Hepatocyte (in vitro differentiated cells): Measurements from ENCODE around the gene TRANK1. TPM values are rescaled to one million over a fixed set of nuclear protein-coding genes. Genes with fewer than 3 reads are reported as not detected.

Experiments
- DNase-seq: peaks from one replicate; pipeline ENCODE4 v3.0.0-alpha.2; 2016; ENCODE audit warnings: low spot score
- H2AFZ ChIP-seq: fragments of 200-600 bp; sonication (generic); 2 replicates; pipeline ENCODE4 v1.6.0; 2016; ENCODE audit warnings: antibody characterized with exemption, mild to moderate bottlenecking
- H3K27ac ChIP-seq: fragments of 200-600 bp; sonication (generic); 2 replicates; pipeline ENCODE4 v1.5.1; 2016; ENCODE audit warnings: mild to moderate bottlenecking
- H3K27me3 ChIP-seq: fragments of 200-600 bp; sonication (generic); 2 replicates; pipeline ENCODE4 v1.6.1; 2016
- H3K36me3 ChIP-seq: fragments of 200-600 bp; sonication (generic); replicated peaks from 2 replicates; pipeline ENCODE4 v1.5.1; 2016; ENCODE audit warnings: low read depth; ENCODE audit not compliant: insufficient read depth
- H3K4me1 ChIP-seq: fragments of 200-600 bp; sonication (generic); 2 replicates; pipeline ENCODE4 v1.5.1; 2016; ENCODE audit warnings: mild to moderate bottlenecking, moderate library complexity; ENCODE audit not compliant: insufficient read depth
- H3K4me2 ChIP-seq: fragments of 200-600 bp; sonication (generic); 2 replicates; pipeline ENCODE4 v1.6.0; 2016
- H3K4me3 ChIP-seq: fragments of 200-600 bp; sonication (generic); 2 replicates; pipeline ENCODE4 v1.5.1; 2016; ENCODE audit warnings: mild to moderate bottlenecking
- H3K79me2 ChIP-seq: fragments of 200-600 bp; sonication (generic); 2 replicates; pipeline ENCODE4 v1.6.0; 2017; ENCODE audit warnings: mild to moderate bottlenecking
- H3K9me2 ChIP-seq: fragments of 200-600 bp; sonication (generic); replicated peaks from 2 replicates; pipeline ENCODE4 v1.6.0; 2017; ENCODE audit warnings: mild to moderate bottlenecking; ENCODE audit not compliant: insufficient read depth
- H3K9me3 ChIP-seq: fragments of 200-600 bp; sonication (generic); 2 replicates; pipeline ENCODE4 v1.5.1; 2016; ENCODE audit warnings: low read depth, mild to moderate bottlenecking
- H4K20me1 ChIP-seq: fragments of 200-600 bp; sonication (generic); 2 replicates; pipeline ENCODE4 v1.6.0; 2016; ENCODE audit warnings: mild to moderate bottlenecking; ENCODE audit not compliant: insufficient read depth, poor library complexity, severe bottlenecking
- EZH2 ChIP-seq: fragments of 200-600 bp; sonication (generic); IDR thresholded peaks from 2 replicates; pipeline ENCODE4 v1.6.1; 2016; ENCODE audit warnings: antibody characterized with exemption, mild to moderate bottlenecking, borderline replicate concordance
- EZH2phosphoT487 ChIP-seq: fragments of 200-600 bp; sonication (generic); IDR thresholded peaks from one replicate; pipeline ENCODE4 v1.6.1; 2018; ENCODE audit warnings: antibody characterized with exemption, mild to moderate bottlenecking, low read depth, moderate library complexity; ENCODE audit not compliant: unreplicated experiment, severe bottlenecking
- WGBS: methylation state at CpG from one replicate; pipeline ENCODE4 v1.1.6; 2016; ENCODE audit warnings: low lambda C conversion rate; ENCODE audit errors: missing lambda C conversion rate; 5-methylcytosine and 5-hydroxymethylcytosine counted together
- polyA plus RNA-seq: library from polyadenylated mRNA; unstranded; fragments of >200 nt; fragmentation: Nextera tagmentation; extraction: Ambion mirVana; gene quantifications from 2 replicates; pipeline ENCODE4 v1.2.1, GENCODE V29; 2016
- total RNA-seq: library from RNA; depleted of rRNA; stranded (reverse); fragments of >200 nt; gene quantifications from 2 replicates; pipeline ENCODE4 v1.2.3, GENCODE V29; 2014
- TF ChIP-seq, protein P1 (sequence below): fragments of 200-600 bp; sonication (generic); IDR thresholded peaks from 2 replicates; pipeline ENCODE4 v1.5.1; 2016; ENCODE audit warnings: antibody characterized with exemption, mild to moderate bottlenecking; ENCODE audit not compliant: poor library complexity

TRANK1 gene
- total and polyA plus RNA-seq, 2 experiments from 2014 or later = 8.5 to 19.9 TPM

DNA sequence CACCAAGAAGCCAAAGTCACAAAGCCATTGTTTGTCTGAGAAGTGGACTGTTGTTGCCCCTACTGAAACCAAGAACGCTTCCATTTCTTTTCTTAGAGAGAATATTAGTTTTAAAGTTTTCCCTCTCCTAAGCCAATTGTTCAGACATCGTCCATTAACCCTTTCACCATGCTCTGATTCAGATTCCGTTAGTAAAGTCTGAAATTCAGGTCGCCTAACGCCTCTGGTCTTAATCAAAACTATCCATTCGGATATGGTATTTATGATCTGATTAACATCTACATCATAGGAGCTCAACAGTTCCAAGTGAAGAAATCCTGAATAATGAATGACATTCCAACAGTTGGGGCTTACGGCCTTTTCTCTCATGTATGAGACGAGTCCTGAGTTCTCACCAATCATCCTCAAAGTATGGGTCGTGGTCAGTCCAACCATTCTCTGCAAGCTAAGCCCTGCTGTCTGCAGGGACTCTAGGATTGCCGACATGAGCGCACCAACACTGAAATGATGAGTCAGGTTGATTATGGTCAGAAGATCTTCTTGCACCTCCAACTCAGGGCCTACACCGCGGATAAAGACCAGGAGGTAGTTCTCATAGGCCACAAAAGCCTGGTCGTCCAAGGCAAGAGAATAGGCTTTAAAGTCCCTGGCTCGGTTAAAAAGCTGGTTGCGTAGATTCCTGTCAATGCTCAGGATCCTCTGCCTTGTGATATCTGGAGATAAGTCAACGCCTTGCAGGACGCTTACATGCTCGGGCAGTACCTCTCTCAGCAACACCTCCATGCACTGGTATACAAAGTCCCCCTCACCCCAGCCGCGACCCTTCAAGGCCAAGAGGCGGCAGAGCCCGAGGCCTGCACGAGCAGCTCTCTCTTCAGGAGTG is 47.3 kb upstream of the TRANK1 start:
- H3K36me3 ChIP-seq = no peaks in the 10 kb centered on the region
- H3K4me1 ChIP-seq = peaks cover 27% of the 10 kb centered on the region
- H3K27ac ChIP-seq = peak overlapping the region; percentile 94
- H4K20me1 ChIP-seq = peaks cover 39% of the 10 kb centered on the region
- no peaks in the 10 kb centered on the region for H3K9me3 ChIP-seq
- no peaks in the 10 kb centered on the region for H3K9me2 ChIP-seq
- TF ChIP-seq EZH2 (no peak), EZH2phosphoT487 (no peak)
- TF ChIP-seq, protein P1, sequence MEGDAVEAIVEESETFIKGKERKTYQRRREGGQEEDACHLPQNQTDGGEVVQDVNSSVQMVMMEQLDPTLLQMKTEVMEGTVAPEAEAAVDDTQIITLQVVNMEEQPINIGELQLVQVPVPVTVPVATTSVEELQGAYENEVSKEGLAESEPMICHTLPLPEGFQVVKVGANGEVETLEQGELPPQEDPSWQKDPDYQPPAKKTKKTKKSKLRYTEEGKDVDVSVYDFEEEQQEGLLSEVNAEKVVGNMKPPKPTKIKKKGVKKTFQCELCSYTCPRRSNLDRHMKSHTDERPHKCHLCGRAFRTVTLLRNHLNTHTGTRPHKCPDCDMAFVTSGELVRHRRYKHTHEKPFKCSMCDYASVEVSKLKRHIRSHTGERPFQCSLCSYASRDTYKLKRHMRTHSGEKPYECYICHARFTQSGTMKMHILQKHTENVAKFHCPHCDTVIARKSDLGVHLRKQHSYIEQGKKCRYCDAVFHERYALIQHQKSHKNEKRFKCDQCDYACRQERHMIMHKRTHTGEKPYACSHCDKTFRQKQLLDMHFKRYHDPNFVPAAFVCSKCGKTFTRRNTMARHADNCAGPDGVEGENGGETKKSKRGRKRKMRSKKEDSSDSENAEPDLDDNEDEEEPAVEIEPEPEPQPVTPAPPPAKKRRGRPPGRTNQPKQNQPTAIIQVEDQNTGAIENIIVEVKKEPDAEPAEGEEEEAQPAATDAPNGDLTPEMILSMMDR = no peak
- WGBS = 11% methylated on average over 24 of the region's 24 CpGs
- H3K4me3 ChIP-seq = peak overlapping the region; percentile 14
- peak; percentile 47 for DNase-seq
- H3K79me2 ChIP-seq = peaks cover 67% of the 10 kb centered on the region
- H3K27me3 ChIP-seq = no peaks in the 10 kb centered on the region
- H3K4me2 ChIP-seq = peak overlapping the region; percentile 87
- peak overlapping the region; percentile 12 for H2AFZ ChIP-seq

DNA sequence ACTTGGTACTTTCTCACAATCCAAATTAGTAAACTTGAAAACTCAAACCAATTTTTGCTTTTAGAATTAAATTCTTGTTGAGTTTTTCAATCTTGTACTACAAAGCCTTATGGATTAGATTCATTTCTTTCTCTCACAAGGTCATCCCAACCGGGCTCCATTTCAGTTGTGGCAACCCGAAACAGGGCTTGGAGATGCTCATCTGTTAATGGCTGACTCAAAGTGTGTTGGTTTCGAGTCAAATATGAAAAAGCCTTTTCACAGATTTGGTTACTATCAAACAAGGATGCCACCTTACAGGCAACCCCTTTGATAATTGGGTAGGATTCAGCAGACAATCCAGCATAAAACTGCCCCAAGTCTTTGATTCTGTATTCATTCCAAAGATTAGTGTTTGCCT is 46.3 kb upstream of the TRANK1 start:
- H4K20me1 ChIP-seq = peaks cover 39% of the 10 kb centered on the region
- H3K27ac ChIP-seq = peak overlapping the region; percentile 94
- H3K9me3 ChIP-seq = no peaks in the 10 kb centered on the region
- peaks cover 27% of the 10 kb centered on the region for H3K4me1 ChIP-seq
- peak overlapping the region; percentile 87 for H3K4me2 ChIP-seq
- H3K4me3 ChIP-seq = peak overlapping the region; percentile 14
- H3K36me3 ChIP-seq = no peaks in the 10 kb centered on the region
- no peak overlapping the region for H2AFZ ChIP-seq
- 85% methylated on average over 3 of the region's 3 CpGs for WGBS
- DNase-seq = no peak
- H3K79me2 ChIP-seq = peaks cover 61% of the 10 kb centered on the region
- H3K9me2 ChIP-seq = no peaks in the 10 kb centered on the region
- TF ChIP-seq EZH2phosphoT487 (no peak), EZH2 (no peak)
- TF ChIP-seq, protein P1 = no peak
- H3K27me3 ChIP-seq = no peaks in the 10 kb centered on the region

DNA sequence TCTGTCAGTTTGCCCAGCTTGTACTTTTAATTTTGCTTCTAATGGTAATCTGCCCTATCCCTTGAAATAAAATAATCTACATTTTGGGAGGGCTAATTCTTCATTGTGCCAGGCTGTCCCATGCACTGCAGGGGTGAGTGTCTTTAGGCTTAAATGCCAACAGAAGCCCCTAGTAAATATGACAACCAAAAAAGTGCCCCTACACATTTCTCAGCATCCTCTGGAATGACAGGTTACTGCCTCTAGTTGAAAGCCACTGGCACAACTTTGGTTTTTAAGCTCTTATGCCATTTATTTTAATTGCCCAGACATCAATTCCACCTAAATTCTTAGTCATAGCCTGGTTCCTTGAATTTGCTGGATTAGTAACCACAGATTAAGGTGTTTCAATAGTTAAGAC is 44.7 kb upstream of the TRANK1 start:
- Histone ChIP-seq H4K20me1 (peaks cover 39% of the 10 kb centered on the region), H3K4me3 (peak overlapping the region; percentile 14), H2AFZ (no peak overlapping the region), H3K4me1 (peaks cover 27% of the 10 kb centered on the region), H3K79me2 (peaks cover 48% of the 10 kb centered on the region), H3K27ac (no peak overlapping the region), H3K27me3 (no peaks in the 10 kb centered on the region), H3K36me3 (no peaks in the 10 kb centered on the region), H3K4me2 (peak overlapping the region; percentile 87), H3K9me2 (no peaks in the 10 kb centered on the region), H3K9me3 (no peaks in the 10 kb centered on the region)
- DNase-seq = no peak
- no peak for TF ChIP-seq EZH2phosphoT487
- TF ChIP-seq, protein P1 = no peak
- TF ChIP-seq EZH2 = no peak

DNA sequence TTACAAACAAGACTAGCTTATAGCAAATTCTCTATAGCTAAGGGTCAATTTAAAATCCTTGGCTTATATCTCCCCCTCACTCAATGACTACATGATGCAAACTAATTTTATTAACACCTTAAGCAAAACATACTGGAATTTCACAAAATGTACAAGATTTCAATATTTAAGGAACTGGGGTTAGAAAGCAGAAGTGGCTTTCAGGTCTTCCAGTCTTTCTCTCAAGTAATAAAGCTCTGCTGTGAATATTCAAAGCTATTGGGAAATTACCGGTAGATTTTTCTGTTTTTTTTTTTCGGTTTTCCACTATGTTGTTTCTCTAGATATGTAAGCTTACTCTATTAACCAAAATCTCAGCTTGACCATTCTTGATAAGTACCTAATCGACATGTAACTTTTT is 44.2 kb upstream of the TRANK1 start:
- no peak for DNase-seq
- no peaks in the 10 kb centered on the region for H3K9me2 ChIP-seq
- no peak overlapping the region for H3K4me3 ChIP-seq
- no peak overlapping the region for H3K27ac ChIP-seq
- H3K4me2 ChIP-seq = peak overlapping the region; percentile 87
- no peaks in the 10 kb centered on the region for H3K36me3 ChIP-seq
- peaks cover 44% of the 10 kb centered on the region for H3K79me2 ChIP-seq
- no peaks in the 10 kb centered on the region for H3K27me3 ChIP-seq
- no peak overlapping the region for H2AFZ ChIP-seq
- no peaks in the 10 kb centered on the region for H3K9me3 ChIP-seq
- TF ChIP-seq, protein P1 = no peak
- TF ChIP-seq EZH2phosphoT487 = no peak
- TF ChIP-seq EZH2 = no peak
- H3K4me1 ChIP-seq = peaks cover 27% of the 10 kb centered on the region
- peaks cover 39% of the 10 kb centered on the region for H4K20me1 ChIP-seq
- WGBS = 94% methylated on average over 3 of the region's 3 CpGs
